HG02798 (cell line): ENCODE data around the gene CD226.
"Not testable (repeated sequence)": the region's sequence is repeated elsewhere in the genome, so short reads cannot be mapped to it uniquely, and the experiment has no call there.

ENCODE experiments used
- ATAC-seq: cut with Tn5 transposase; IDR thresholded peaks from one replicate; pipeline ENCODE4 v1.9.1; 2021; ENCODE audit warnings: mild to moderate bottlenecking; ENCODE audit not compliant: unreplicated experiment, poor library complexity

CD226 gene

DNA sequence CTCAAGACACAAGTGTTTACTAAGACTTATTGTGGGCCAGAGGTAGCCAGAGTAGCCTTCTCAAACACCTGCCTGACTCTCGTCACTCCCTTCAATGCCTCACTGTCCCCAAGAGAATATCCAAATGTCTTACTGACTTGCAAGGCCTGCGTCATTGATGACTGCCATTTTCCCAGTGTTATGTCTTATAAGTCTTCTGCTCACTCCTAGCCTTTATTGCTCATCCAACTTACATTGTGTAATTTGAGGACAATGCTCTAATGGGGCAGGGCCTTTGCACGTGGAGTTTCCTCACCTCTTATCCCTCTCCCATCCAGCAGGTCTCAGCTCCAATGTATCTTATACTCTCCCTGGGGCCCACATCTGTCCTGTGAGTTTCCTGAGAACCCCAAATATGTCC, 10.1 kb upstream of the CD226 start:
- ATAC-seq: no peak

- peak; percentile 12 for ATAC-seq
These were observed 9.3 kb upstream of the CD226 start for GRCh38 chr18:69956665-69957620.

DNA sequence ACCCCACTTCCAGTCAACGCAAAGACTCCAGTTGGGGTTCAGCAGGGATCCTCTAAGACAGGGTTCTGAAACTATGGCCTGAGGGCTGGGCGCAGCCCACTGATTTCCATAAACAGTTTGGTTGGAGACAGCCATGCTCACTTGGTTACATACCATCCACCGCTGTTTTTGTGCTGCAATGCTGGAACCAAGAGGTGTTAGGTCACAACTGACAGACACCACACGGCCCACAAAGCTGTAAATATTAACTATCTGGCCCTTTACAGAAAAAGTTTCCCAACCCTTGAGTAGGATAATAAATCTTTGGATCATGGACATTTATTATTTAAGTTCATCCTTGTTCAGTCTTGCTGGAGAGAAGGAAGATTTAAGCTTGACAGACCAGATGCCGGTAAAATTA, 8.4 kb upstream of the CD226 start:
- peak; percentile 33 for ATAC-seq

DNA sequence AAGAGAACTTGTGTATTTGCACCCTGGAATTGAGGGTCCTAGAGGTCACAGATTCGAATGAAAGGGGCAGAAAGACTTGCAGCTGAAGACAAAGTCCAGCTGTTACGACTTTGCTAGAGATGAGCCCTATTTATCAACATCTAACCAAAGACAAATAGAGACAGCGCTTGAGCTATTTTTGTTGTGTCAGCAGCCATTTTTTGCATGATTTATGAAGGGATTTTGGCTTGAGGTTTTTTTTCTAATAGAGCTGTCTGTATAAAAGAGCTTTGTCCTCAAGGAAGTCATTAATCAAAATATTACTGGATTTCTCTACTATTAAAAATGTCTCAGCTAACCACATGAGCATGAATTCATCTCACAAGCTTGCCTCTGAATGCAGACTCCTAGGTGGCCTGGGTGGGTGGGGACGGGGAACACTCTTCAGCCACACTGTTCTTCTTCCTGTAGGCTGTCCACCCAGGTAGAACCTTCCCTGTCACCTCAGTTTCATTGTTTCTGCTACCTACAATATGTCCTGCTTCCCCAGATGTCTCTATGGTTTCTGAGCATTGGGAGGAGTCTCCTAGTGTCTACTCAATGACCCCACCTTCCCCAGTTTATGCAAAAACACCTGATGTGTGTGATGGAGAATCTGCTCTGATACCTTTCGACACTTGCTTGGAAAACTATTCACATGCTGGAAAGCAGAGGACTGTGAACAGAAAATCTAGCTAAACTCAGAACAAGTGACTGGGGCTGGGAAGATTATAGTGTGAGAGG, 7.2 kb upstream of the CD226 start:
- ATAC-seq: peak; percentile 28

DNA sequence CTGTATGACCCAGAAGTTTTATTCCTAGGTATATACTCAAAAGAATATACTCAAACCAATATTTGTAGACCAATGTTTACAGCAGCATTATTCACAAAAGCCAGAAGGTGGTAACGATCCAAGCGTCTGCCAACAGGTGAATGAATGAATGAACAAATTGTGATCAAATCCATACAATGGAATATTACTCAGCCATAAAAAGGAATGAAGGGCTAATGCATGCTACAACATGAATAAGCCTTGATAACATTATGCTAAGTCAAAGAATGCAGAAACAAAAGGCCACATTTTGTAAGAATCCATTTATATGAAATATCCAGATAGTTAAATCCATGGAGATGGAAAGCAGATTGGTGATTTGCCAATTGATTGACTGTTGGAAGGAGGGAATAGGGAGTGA, 5.5 kb upstream of the CD226 start:
- ATAC-seq: no peak

GRCh38 chr18:69951182-69951581, 3.5 kb upstream of the CD226 start:
- ATAC-seq: no peak

GRCh38 chr18:69949538-69949936, 1.9 kb upstream of the CD226 start:
- no peak for ATAC-seq

DNA sequence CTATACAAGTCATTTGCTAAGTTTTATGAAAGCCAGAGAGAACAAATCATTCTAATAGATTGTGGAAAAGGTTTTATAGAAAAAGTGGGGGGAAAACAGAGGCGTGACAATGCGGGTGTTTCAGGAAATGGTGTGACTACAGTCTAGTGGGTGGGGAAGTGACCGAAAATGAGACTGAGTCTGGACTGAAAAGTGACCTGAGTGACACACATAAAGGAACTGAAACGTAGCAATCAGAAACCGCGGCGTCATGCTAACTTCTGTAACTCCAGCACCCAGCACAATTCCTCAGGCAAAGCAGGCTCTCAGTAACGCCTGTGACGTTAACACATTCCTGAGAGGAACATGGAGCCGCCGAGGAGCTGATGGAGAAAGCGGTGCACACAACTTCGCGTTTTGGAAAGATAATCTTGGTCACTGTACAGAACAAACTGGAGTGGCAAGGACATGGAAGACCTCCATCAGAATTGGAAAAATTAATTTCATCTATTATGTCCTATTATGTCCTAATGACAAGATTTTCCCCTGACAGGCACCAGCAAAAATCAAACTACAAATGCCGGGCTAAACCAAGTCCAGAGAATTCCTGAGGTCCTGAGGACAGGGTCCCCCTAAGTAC, 1.4 kb upstream of the CD226 start:
- ATAC-seq: peak; percentile 94

GRCh38 chr18:69948256-69948655, 583 bp upstream of the CD226 start:
- no peak for ATAC-seq

DNA sequence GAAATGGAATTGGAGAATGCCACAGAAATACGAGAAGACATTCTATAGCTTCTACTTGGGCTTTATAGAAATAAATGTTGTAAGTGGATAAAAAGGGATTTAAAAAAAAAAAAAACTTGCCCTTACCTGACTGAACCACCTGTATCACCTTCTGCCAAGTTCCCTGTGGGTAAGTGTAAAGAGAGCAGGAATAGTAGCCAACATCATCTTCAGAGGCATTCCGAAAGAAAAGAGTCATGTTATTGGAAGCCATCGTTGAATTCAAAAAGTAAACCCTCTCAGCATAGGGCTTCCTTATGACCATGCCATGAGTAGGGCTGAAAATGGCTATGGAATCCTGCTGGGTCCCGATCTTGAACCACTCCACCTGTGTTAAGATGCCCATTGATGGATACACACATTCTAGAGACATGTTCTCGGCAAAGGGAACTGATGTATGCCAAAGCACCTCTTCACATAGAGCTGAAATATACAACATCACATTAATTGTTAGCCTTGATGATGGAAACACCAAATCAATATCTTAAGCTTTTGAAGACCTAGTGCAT, 991 bp downstream of the CD226 start:
- ATAC-seq: no peak

DNA sequence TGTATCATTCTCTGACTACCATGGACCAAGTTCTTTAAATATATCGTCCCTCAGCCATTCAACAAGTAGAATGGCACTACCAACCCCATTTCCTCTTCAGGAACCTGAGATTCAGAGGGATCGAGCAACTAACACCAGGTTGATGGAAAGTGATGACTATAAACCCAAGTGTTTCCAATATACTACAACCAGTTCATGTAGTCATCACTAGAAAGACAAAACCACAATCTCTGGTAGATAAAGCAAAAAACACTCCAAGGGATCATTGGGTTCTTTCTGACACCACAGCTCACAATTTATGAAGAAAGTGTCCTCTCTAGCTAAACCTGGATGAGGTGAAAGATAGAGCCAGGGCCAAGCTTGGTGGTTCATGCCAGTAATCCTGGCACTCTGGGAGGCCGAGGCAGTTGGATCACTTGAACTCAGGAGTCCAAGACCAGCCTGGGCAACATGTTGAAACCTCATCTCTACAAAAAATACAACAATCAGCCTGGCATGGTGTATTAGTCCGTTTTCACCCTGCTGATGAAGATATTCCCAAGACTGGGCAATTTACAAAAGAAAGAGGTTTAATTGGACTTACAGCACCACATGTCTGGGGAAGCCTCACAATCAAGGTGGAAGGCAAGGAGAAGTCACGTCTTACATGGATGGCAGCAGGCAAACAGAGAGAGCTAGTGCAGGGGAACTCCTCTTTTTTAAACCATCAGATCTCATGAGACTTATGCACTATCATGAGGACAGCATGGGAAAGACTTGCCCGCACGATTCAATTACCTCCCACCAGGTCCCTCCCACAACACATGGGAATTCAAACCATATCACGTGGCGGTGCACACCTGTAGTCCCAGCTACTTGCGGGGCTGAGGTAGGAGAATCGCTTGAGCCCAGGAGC, 2.2 kb downstream of the CD226 start:
- ATAC-seq: no peak

DNA sequence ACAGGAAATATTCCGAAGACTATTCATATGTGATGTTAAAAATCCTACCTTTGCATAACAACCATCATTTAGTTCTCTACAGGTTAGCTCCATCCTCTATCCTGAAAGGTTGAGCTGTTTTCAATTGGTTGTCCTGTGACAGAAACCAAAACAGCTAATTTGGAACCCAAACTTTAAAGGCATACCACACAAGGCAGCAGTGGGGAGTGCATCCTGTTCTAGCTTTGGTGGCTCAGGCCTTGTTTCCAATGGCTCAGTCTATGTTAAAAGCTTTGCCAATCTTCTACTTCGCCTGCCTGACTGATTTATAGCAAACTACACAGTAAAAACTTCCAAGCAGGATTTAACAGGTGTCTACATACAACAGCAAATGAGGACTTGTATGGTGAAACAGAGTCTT, 3.2 kb downstream of the CD226 start:
- ATAC-seq: no peak

- no peak for ATAC-seq
These were observed 4.7 kb downstream of the CD226 start for GRCh38 chr18:69943021-69943420.

DNA sequence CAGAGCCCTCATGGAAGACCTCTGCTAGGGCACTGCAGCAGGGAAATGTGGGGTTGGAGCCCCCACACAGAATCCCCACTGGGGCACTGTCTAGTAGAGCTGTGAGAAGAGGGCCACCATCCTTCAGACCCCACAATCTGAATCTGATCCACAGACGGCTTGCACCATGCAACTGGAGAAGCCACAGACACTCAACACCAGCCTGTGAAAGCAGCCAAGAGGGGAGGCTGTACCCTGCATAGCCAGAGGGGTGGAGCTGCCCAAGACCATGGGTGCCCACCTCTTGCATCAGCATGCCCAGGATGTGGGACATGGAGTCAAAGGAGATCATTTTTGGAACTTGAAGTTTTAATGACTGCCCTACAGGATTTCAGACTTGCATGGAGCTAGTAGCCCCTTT, 6.5 kb downstream of the CD226 start:
- no peak for ATAC-seq

DNA sequence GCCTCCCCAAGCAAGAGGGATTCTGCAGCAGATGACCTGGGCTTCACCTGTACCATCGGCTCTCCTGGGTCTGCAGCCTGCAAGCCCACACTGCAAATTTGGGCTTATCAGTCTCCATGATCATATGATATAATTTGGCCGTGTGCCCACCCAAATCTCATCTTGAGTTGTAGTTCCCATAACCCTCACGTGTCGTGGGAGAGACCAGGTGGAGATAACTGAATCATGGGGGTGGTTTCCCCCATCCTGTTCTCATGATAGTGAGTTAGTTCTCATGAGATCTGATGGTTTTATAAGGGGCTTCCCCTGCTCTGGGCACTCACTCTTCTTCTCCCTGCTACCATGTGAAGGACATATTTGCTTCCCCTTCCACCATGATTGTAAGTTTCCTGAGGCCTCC, 7.9 kb downstream of the CD226 start:
- not testable (repeated sequence) for ATAC-seq

- ATAC-seq: no peak
These were observed 11.5 kb downstream of the CD226 start for GRCh38 chr18:69936191-69936558.

- peak; percentile 97 for ATAC-seq
These were observed 12.1 kb downstream of the CD226 start for GRCh38 chr18:69935319-69936190.

DNA sequence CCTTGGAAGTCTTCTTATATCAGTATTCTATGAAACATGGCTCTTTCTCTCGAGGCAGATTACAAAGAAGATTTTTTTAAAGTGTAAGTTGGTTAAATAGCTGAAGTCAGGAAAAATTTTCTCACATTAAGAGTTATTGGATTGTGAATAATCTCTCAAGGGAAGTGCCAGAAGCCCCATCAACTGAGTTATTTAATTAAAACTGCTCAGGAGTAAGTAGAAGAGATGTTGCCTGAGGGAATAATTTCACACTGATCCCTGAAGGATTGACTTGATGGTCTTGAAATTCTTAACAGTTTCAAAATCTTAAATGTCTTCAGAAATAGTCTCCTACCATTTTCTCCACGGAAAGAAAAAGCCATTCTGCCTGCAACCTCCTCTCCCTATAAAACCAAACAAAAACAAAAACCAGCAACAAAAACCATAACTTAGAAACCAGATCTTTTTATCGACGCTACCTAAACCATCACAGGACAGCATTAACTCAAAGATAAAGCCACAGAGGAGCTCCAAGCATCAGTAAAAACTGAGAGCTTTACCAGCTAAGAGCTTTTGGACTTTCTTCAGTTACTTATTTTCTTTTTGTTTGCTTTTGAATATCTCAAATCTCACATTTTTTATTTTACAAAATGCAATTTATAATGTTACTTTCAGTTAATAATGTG, 12.9 kb downstream of the CD226 start:
- ATAC-seq: no peak
